ENCODE measurements around the gene SARDH.
A peak's percentile ranks its signal among the peaks of the same experiment; 100 is the strongest.

Gene SARDH

GRCh38 chr9:133783331-133783731 is 45.2 kb upstream of the SARDH start:
- TF ChIP-seq, protein P1, sequence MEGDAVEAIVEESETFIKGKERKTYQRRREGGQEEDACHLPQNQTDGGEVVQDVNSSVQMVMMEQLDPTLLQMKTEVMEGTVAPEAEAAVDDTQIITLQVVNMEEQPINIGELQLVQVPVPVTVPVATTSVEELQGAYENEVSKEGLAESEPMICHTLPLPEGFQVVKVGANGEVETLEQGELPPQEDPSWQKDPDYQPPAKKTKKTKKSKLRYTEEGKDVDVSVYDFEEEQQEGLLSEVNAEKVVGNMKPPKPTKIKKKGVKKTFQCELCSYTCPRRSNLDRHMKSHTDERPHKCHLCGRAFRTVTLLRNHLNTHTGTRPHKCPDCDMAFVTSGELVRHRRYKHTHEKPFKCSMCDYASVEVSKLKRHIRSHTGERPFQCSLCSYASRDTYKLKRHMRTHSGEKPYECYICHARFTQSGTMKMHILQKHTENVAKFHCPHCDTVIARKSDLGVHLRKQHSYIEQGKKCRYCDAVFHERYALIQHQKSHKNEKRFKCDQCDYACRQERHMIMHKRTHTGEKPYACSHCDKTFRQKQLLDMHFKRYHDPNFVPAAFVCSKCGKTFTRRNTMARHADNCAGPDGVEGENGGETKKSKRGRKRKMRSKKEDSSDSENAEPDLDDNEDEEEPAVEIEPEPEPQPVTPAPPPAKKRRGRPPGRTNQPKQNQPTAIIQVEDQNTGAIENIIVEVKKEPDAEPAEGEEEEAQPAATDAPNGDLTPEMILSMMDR (conservative IDR thresholded peaks at IDR 0.05; ENCODE audit: low read depth, low read length): no peak
- H3K4me3 ChIP-seq (ENCODE audit: low read depth, low read length): no peak overlapping the region
- DNase-seq (ENCODE audit: low read depth): no peak

- no peak overlapping the region for H3K4me3 ChIP-seq (ENCODE audit: low read depth, low read length)
- peak; percentile 85 for DNase-seq (ENCODE audit: low read depth)
- TF ChIP-seq, protein P1 (conservative IDR thresholded peaks at IDR 0.05; ENCODE audit: low read depth, low read length): peak; percentile 94
Measured at GRCh38 chr9:133782157-133783130, 44.3 kb upstream of the SARDH start.

GRCh38 chr9:133781828-133782135 is 43.6 kb upstream of the SARDH start:
- no peak overlapping the region for H3K4me3 ChIP-seq (ENCODE audit: low read depth, low read length)
- no peak for DNase-seq (ENCODE audit: low read depth)
- TF ChIP-seq, protein P1 (conservative IDR thresholded peaks at IDR 0.05; ENCODE audit: low read depth, low read length): no peak

DNA sequence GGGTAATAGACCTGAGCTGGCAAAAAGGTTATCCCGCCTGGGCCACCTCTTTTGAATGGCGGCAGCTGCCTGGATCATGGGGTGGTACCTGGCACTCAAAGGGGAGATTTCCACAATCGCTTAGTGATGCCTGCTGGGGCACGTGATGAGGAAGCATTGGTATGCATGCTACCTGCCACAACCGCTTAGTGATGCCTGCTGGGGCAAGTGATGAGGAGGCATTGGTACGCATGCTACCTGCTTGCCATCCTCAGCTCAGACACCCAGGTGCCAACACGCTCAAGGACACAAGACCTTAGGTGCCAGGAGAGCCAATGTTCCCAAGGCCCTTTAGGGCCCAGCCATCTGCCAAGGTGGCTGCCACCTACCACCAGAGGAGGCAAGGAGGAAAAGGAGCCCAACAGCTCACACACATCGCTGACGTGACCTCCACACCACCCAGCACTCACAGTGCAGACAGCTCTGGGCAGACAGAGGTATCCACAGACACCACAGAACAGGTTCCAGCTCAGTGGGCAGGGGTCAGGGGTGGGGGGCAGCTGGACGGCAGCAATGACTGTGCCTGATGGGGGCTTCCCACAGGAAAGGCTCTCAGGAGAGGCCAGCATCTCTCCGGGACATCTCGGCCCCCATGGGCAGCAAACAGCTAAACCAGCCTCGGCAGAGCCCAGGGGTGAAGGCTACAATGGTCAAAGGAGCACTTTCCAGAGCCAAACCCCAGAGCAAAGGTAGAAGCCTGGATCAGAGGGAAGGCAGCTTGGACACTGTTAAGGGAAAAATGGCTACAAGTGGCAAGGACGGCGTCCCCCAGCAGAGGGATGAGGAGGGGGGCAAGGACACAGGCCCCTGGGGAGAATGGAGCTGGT is 43.0 kb upstream of the SARDH start:
- no peak overlapping the region for H3K4me3 ChIP-seq (ENCODE audit: low read depth, low read length)
- TF ChIP-seq, protein P1 (conservative IDR thresholded peaks at IDR 0.05; ENCODE audit: low read depth, low read length): no peak
- no peak for DNase-seq (ENCODE audit: low read depth)

GRCh38 chr9:133780404-133780945 is 42.3 kb upstream of the SARDH start:
- TF ChIP-seq, protein P1 (conservative IDR thresholded peaks at IDR 0.05; ENCODE audit: low read depth, low read length): no peak
- no peak for DNase-seq (ENCODE audit: low read depth)
- no peak overlapping the region for H3K4me3 ChIP-seq (ENCODE audit: low read depth, low read length)

DNA sequence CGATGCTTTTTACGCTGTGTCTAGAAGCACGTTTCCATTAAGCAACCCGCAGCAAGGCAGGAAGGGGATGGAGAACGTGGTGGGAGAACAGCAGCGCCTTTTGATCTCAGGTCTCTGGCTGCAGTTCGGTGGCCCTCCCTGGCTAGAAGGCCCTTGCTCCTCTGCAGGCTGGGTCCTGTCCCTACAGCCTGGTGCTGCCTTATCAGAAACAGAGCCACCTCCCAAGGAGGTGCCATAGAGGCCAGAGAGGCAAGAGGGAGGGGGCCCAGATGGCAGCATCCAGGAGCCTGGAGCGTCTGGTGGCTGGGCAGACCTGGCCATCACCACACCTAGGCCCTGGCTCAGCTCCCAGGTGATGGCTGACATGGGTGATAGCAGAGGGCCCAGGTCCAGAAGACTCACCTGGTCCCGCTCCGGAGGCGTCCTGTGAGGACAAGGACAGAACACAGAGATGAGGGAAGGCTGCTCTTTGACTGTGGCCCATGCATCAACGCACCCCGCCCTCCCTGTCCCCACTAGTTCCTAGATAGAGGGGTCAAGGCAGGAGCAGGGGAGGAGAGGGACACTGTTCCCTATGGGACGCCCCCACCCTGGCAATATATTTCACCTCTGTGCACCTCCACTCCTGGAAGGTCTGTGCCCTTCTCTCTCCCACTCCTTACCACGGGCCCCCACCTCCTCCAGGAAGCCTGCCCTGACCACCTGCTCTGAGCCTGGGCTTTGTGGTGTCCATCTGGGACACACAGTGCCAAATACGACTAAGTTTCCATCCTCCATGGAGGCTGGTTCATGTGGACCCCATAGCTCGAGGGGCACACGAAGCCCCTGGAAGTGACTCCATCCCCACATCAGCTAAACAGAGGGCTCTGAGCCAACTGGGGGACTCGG is 41.6 kb upstream of the SARDH start:
- no peak overlapping the region for H3K4me3 ChIP-seq (ENCODE audit: low read depth, low read length)
- no peak for DNase-seq (ENCODE audit: low read depth)
- TF ChIP-seq, protein P1 (conservative IDR thresholded peaks at IDR 0.05; ENCODE audit: low read depth, low read length): no peak
